Fibroblast of gingiva (primary cell): Measurements from ENCODE around the gene SLC11A2.
A peak's percentile ranks its signal among the peaks of the same experiment; 100 is the strongest.
"Not testable (repeated sequence)": the region's sequence is repeated elsewhere in the genome, so short reads cannot be mapped to it uniquely, and the experiment has no call there.

ENCODE experiments used
- DNase-seq: peaks from one replicate; pipeline ENCODE4 v3.0.0-alpha.2; 2011; ENCODE audit warnings: low read depth

Gene SLC11A2

DNA sequence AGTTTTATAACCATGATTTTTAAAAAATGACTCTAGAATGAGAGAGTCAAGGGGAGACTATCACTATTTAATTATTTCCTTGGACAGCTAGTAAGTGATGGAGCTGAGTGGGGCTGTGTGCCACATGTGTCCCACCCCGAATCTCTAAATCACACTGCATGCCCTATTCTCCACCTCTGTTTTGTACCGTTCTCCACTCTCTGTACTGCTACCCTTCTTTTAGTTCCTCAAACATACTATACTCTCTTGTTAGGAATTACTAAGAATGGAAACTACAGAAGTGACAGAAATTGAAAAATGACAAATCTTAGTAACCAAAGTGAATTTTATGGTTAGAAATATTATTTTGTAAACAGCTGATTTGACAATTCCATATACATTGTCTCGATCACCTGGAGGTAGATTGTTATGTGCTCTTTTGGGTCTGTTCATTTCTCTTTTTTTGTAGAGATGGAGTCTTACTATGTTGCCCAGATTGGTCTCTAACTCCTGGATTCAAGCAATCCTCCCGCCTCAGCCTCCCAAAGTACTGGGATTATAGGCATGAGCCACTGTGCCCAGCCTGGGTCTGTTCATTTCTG is 35.9 kb downstream of the SLC11A2 start:
- DNase-seq, result no peak

DNA sequence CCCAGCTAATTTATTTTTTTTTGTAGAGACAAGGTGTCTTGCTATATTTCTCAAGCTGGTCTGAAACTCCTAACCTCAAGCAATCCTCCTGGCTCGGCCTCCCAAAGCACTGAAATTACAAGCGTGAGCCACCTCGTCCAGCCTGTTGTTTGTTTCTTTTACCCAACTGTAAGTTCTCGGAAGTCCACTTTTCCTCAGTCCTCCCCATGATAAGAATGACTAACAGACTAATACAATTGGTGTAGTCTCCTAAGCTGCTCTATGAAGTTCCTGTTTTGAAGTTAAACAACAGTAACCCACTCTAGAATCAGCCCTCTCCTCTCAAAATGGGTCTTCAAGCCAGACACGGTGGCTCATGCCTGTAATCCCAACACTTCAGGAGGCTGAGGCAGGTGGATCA is 37.3 kb downstream of the SLC11A2 start:
- no peak for DNase-seq

DNA sequence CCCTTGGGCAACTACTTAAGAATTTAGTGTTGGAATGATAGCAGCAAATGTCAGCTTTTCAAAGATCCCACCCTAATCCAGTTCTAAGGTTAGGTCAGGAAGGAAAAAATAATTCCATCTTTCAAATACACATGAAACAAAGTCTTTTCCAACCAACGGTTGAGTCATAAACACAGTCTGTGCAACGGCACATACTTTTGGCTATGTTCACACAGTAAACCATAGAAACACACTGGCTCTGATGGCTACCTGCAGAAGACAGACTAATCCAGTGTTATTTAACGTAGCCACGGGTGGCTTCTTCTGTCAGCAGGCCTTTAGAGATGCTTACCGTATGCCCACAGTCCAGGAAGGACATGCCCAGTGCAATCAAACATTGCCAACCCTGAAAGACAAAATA is 38.1 kb downstream of the SLC11A2 start:
- peak; percentile 4 for DNase-seq

DNA sequence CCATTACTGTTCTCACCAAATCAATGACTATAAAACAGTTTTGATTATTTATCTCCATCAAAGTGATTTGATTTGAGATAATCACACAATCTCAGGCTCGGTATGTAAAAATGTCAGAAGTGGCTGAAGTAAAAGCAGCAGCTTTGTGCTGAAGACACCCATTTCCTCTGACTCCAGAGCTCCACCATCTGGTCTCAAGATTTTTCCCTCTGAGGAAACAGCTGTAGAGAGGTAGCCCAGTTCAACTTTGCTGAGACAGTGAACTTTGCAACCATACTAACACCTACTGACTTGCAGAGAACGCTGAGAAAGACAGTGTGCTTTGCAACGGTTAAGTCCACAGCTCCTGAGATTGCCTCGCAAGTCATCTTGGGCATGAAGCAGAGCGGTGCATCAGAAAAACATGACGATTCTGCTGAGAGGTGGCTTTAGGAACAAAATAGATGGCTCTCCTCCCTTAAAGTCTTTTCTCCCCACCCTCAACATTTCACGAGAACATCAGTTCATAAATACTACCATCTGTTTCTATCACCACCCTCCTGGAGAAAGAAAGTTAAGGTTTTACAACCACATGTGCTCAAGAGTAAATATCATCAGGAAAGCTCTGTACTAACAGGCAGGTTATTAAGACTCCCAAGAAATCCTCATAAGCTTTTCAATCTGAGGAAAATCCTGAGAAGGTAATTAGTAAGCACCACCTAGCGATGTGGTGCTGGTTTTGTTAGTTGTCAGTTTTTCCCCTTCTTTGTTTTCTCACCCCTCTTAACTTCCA is 39.0 kb downstream of the SLC11A2 start:
- peak; percentile 65 for DNase-seq

DNA sequence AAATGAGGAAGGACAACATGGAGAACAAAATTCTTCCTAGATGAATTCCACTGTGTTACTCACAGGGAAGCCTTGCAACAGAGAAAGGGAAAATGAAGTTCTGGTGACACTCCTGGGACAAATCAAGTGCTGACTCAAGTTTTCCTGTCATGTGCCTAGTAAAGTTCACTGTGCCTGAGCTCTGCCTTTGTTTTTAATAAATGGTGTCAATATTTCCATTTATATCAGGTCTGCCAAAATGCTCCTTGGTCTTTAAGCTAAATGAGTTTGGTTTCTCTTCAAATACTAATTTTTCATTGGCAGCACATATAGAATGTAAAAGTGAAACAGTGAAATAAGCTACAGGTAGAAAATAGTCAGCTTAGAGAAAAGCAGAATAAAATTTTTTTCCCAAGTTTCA is 40.9 kb downstream of the SLC11A2 start:
- peak; percentile 93 for DNase-seq

DNA sequence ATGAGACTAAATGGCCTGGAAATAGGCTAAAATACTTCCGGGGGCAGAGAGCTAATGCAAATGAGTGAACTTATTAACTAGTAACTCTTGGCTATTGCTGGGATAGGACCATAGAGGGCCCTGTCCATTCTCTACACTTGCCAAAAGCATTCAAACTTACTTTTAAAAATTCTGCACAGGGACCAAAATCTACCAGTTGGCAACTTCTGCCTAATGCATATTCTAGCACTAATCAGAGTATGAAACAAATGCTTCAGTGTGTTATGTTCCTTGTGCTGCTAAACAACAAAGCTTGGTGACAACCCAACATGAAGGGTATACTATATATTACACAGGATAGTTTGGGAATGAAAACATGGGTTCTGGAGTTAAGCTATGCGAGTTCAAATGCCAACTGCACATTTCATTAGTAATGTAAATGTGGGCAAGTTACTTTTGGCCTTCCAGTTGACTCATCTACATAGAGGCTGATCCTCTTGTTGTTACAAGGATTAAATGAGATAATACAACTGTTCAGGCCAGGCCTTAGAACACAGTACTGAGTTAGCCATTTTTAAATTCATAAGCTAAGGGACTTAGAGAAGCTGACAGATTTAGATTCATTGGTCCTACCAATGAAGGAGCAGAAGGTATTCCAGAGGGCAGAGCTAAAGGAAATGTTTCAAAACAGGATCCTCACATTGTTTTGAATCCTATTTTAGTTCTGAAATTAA is 41.4 kb downstream of the SLC11A2 start:
- DNase-seq, result no peak

DNA sequence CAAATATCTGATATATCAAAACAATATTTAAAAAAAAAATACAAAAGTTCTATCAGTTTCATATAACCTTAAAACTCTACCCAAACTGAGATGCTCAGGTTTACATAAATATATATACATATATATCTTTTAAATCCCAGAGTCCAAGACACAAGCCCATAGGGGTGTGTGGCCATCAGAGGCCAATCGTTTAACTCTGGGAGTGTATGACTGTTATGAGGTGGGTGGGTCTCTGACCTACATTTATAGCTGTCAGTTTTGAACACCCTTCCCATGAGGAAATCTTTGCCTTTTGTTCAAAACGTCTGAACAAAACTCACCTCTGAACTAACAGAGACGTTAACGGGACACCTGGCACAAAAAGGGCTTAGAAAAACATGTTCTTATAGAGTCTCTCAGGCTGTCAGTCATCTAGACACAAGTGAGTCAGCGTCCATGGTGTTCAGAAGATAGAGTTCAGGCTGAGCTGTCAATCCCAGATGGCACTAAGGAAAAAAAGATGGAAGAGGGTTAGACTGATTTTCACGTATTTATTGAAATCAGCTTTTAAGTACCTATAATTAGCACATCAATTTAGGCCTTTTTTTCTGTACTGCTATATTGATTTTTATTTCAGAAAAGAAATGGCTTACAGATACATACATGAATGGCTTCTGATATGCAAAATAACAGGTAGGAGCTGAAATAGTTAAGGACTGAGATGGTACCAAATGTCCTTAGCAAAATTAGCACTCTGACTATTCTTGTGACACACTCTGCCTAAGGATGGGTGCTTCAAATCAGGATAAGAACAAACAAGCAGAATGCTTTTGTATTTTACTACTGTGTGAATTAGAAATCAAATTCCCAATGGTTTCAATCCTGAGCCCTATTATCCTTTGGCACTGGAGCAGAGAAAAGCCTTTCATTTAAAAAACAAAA is 44.6 kb downstream of the SLC11A2 start:
- no peak for DNase-seq

DNA sequence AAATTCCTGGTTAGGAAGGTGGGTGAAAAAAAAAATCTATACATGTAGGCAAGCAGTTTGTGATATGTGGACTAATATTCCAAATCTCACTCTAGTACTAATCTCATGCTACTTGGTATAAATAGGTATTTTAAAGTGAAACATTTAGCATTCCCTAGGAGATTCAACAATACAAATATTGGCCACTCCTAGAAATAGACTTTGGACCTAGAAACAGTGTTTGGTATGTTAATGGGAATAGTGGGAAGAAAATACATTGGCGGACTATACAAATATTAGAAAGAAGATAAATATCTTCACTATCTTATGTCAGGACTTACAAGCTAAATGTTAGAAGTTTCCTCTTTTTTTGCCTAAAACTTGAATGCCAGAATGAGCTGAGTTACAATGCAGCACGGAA is 45.6 kb downstream of the SLC11A2 start:
- no peak for DNase-seq

DNA sequence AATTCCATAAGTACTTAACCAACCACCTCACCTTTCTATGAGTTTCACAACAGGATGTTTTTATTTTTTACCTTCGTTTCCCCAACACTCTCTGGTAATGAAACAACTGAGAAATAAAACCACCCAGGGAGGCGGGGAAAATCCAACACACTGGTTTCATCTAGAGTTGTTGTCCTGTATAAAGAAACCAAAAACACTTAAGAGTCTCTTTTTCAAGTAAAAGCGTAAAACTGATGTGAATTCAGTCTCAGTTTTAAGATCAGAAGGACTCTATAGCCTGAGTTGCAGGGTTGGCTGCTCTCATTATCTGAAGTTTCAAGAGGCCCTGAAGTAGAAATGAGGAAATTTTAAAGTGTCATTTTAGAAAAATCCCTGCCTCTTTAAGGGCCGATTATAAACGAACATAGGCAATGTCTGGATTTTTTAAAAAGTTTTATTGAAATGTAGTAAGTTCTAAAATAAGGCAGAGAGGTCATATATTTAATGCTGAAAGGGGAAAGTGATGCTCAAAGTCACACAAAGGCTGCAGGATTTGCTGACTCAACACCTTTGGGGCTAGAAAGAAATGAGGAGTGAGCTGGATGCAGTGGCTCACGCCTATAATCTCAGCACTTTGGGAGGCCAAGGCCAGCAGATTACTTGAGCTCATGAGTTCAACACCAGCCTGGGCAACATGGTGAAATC is 46.7 kb downstream of the SLC11A2 start:
- DNase-seq, result no peak

DNA sequence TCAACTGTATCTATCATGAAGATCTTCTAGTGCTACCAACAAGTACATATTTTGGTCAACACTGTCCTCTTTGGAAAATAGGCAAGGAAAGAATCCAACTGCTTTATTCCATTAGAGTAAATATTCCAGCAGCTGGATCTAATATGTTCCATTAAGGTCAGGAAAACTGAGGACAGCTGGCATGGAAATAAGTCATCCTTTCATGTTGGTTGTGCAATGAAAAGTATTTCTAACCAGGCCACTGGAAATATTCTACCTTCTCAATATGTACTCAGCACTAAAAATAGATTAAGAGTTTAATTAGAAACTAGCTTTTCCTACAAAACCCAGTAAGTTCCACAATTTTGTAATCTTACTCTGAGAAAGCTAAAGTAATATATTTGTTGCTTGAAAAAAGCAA is 54.2 kb downstream of the SLC11A2 start:
- DNase-seq, result peak; percentile 91

DNA sequence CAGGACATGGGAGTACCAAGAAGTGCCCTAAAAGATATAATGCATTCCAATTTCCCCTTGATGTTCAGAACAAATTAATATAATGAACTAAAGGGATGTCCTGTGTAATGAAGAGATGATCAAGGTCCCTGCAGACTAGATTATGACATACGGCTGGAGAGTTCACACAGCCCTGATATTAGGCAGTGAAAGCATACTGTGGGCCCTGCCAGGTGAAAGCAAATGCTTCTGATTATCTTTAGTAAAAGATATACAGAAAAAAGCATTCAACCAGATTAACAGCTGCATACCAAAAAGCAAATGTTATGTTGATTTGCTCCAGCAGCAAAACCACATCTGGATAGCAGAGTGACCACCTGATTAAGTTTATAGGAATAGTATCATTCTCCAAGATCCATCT is 61.8 kb downstream of the SLC11A2 start:
- no peak for DNase-seq

DNA sequence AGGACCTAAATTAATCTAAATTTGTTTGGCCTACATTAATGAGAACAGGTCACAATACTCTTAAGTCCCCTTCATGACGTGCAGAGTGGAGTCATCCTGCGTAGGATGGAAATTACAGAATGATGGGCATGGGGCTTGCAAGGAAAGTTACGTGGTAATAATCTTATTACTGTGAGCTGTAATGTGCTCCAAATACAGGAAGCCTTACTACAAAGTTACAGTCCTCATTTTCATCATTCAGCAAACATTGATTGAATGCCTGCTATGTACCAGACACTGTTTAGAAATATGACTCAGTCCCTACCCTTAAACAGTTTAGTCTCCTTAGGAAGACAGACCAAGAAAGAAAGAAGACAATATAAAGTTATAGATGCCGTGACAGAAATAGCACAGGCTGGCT is 64.5 kb downstream of the SLC11A2 start:
- DNase-seq, result peak; percentile 23

DNA sequence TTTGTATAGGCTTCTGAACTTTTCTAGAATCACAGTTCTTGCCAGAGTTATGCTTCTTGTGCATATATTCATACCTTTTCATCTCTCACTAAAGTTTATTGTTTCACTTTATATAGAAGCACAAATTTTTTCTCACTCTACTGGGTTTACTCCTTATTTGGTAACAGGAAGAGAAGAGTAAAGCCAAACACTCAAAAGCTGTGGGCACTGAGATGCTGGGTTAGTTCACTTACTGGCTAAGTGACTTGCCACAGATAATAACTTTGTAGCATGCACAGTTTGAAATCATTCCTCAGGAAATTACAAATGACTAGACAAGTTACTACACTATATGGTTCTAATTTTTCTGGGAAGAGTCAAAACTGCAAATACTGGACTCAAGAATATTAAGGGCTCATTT is 66.1 kb downstream of the SLC11A2 start:
- peak; percentile 31 for DNase-seq

DNA sequence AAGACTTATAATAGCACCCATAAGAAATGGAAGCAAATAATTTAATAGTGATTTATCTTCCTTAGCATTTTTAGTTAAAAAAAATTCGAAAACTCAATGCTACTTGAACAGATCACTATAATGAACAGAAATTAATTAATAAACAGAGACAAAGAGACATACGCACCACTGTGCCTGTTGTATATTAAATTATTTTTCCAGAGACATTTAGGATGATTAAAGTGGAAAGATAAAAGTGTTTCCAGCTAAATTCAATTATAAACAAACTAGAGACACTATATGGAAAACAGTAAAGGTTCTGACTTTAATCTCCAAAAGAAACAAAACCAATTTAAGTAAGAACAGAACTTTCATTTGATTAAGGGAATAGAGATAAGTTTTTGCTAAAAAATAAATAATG is 70.5 kb downstream of the SLC11A2 start:
- no peak for DNase-seq

DNA sequence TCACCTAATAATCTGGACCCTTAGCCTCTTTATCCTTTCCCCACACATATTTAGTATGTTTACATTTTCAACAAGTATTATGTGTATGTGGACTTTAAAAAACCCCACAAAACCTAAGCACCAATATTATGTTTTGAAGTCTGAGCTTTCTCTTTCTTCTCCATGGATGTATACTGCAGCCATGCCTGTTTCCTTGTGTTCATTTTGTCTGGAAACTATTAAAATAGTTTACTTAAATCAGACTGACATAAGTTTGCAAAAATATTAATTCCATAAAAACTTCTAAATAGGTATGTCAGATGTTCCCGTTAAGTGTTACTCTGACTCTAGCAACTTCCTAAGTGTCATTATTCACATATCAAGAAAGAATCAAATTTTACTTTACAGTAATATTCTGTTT is 70.9 kb downstream of the SLC11A2 start:
- no peak for DNase-seq

DNA sequence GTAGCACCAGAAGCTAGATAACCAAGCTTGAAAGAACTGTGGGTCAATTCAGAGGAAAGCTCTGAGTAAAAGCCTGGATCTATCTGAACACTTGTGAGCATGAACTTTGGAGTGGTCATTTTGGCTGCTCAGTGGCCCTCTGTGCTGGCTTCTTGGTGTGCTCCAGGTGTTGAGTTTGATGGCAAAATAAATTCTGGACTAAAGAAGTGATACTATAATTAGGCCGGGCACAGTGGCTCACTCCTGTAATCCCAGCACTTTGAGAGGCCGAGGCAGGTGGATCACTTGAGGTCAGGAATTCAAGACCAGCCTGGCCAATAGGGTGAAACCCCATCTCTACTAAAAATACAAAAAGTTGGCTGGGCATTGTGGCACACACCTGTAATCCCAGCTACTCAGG is 71.4 kb downstream of the SLC11A2 start:
- DNase-seq, result not testable (repeated sequence)

DNA sequence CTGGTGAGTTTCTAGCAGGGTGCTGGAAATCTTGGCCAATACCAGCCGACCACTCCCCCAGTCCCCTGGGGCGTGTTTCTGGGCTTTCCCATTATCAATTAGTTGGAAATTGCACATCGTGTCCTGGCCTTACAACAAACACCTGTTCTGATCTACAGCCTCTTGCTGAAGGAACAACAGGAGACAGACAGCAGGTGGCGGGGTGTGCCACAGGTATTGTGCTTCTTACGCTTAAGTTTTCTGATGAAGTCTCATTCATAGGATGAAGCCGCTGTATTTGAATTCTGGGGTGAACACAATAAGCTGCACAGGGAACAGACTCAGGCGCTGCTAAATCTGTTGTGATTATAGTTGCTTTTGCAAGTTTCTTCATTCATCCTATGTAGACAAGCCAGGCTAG is 73.1 kb downstream of the SLC11A2 start:
- DNase-seq, result no peak

DNA sequence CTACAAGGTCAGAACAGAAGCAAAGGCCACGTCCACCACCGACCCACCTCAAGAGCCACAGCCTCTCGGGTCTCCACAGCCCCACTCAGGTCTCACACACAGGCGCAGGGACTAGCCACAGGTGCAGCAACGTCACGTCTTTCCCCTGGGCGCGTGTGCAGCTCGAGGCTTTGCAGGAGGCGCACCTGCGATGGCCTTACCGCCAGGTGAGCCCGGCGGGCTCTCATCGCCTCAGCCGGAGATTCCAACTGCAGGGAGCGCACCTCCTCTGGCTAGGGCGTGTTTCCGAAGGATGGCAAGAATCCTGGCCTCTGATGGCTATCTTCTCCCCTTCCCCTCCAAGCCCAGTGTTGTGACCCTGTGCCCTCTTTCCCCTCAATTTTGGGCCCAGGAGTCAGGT is 73.7 kb downstream of the SLC11A2 start, which contains the start of gene HIGD1C:
Gene HIGD1C (plus strand): TSS at position 35 of the 400 bp plus-strand sequence. CDS start 1,455 bp downstream, outside the sequence.
- DNase-seq, result no peak

DNA sequence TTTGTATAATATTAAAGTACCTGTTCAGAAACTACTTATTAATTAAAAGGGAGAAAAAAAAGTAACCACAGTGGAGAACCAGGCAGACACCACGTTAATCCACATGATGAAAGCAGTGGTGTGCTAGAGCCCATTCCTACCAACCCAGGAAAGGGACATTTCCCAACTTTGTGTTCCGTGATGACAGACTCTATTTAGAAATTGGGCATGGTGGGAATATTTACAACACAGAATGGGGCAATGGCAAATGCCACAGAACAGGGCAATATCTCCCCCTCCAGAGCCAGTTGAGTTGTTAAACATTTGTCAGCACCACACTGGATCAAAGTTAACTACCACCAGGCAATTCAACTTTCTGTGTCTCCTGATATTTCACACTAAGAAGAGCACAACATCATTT is 75.1 kb downstream of the SLC11A2 start:
- peak; percentile 44 for DNase-seq

DNA sequence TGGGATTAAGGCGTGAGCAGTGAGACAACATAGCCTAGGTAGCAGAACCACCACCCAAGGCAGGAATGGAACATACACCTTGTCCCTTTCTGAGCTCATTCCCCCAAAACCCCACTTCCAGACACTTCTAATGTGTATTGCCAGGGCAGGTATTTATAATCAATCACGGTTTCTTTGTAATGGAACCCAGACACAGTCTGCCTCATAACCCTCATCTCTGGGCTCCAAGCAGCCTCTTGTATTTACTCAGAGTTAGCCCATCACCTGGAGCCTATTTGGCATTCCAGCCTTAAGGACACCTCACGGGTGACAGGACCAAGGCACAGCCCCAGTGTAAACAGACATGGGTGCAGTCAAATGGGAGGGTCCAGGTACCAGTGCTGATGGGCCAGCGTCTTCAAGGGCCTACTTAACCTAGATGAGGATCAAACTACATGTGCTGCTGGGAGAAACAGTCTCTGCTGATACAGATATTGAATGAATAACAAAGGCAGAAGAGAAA is 76.3 kb downstream of the SLC11A2 start:
- DNase-seq, result no peak

DNA sequence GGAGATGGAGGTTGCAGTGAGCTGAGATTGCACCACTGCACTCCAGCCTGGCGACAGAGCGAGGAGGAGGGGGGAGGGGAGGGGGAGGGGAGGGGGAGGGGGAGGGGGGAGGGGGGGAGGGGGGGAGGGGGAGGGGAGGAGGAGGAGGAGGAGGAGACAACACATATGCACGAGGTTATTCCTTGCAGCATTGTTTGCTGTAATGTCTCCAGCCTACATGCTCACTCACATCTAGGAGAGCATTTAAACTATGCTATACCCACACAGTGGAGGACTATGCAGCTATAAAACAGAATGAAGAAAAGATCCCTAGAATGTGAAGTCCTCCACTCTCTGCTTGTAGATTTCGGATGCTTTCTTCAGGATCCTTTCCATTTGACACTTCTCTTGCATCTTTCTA is 77.4 kb downstream of the SLC11A2 start:
- no peak for DNase-seq
